Measurements from ENCODE around the gene PRELID2. TPM values are rescaled to one million over a fixed set of nuclear protein-coding genes. Genes with fewer than 3 reads are reported as not detected.

PRELID2 gene
- total and polyA plus RNA-seq, 2 donors (not counting 3 experiments of a cell fraction or from before 2014, with no cell fraction given), result 3.2 to 16.4 TPM

DNA sequence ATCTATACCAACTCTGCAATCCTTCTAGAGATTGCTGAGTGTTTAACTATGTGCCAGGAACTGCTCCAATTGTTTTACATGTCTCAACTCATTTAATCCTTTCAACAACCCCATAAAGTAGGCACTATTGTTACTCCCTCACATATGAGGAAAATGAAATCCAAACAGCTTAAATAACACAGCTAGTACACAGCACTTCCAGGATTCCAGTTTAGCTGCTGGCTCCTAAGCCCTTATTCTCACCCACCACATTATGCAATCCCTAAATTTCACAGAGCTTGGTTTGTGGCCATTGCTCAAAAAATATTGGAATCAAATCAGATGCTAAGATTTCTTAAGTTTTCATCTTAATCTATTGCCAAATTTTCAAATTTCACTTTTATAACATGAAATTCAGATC lies 84.9 kb downstream of the PRELID2 start:
- no peak overlapping the region for H3K4me2 ChIP-seq (ENCODE audit: insufficient read depth, low read length)
- ChIA-PET CTCF (interaction anchor here (1.4 kb wide), 1 partner anchor 32 kb away, joined by 5 read pairs; no protein-coding TSS in a partner anchor), POLR2A (no interaction called here)
- no peaks in the 10 kb centered on the region for H4K20me1 ChIP-seq (replicated peaks; ENCODE audit: control insufficient read depth, extremely low read depth, insufficient read depth, low read length)
- dilution Hi-C loops (cut with MboI; ENCODE audit: extremely low pct_ligation_motif_present, low sequenced_read_pairs), result no loop called here
- H3K4me3 ChIP-seq (replicated peaks in 1 of 3; ENCODE audit: insufficient read depth in 1 of 3, low read depth in 1 of 3, low read length in 3 of 3), result no peak overlapping the region
- no peak overlapping the region for H3K9ac ChIP-seq (replicated peaks; ENCODE audit: extremely low read depth, insufficient read depth, low read length)
- H3K4me1 ChIP-seq (ENCODE audit: control insufficient read depth, extremely low read depth, insufficient read depth, low read length), result peaks cover 27% of the 10 kb centered on the region
- no peaks in the 10 kb centered on the region for H3K79me2 ChIP-seq (ENCODE audit: control insufficient read depth, insufficient read depth, low read length)
- TF ChIP-seq, protein P1, sequence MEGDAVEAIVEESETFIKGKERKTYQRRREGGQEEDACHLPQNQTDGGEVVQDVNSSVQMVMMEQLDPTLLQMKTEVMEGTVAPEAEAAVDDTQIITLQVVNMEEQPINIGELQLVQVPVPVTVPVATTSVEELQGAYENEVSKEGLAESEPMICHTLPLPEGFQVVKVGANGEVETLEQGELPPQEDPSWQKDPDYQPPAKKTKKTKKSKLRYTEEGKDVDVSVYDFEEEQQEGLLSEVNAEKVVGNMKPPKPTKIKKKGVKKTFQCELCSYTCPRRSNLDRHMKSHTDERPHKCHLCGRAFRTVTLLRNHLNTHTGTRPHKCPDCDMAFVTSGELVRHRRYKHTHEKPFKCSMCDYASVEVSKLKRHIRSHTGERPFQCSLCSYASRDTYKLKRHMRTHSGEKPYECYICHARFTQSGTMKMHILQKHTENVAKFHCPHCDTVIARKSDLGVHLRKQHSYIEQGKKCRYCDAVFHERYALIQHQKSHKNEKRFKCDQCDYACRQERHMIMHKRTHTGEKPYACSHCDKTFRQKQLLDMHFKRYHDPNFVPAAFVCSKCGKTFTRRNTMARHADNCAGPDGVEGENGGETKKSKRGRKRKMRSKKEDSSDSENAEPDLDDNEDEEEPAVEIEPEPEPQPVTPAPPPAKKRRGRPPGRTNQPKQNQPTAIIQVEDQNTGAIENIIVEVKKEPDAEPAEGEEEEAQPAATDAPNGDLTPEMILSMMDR (IDR thresholded peaks at IDR 0.05; ENCODE audit: extremely low read depth in 1 of 2, insufficient read depth in 1 of 2, low read depth in 1 of 2, low read length in 2 of 2), result no peak
- TF ChIP-seq EZH2 (IDR thresholded peaks at IDR 0.05; ENCODE audit: borderline replicate concordance, low read depth, low read length, severe bottlenecking) (no peak), JUN (IDR thresholded peaks at IDR 0.05; ENCODE audit: borderline replicate concordance, insufficient read depth, insufficient read length, low read depth) (no peak), FOS (IDR thresholded peaks at IDR 0.05; ENCODE audit: borderline replicate concordance, insufficient read depth, low read length) (no peak), MYC (IDR thresholded peaks at IDR 0.05; ENCODE audit: low read depth, low read length) (no peak), GATA2 (IDR thresholded peaks at IDR 0.05; ENCODE audit: insufficient read depth, insufficient read length, low read depth, low read length) (no peak), POLR2A (IDR thresholded peaks at IDR 0.05; ENCODE audit: low read depth, low read length) (no peak)
- TF ChIP-seq, protein P2, sequence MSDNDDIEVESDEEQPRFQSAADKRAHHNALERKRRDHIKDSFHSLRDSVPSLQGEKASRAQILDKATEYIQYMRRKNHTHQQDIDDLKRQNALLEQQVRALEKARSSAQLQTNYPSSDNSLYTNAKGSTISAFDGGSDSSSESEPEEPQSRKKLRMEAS (IDR thresholded peaks at IDR 0.05; ENCODE audit: insufficient read depth, insufficient read length), result no peak
- no peaks in the 10 kb centered on the region for H3K9me1 ChIP-seq (replicated peaks; ENCODE audit: control insufficient read depth, extremely low read depth, insufficient read depth, low read length)
- no peaks in the 10 kb centered on the region for H3K9me3 ChIP-seq (replicated peaks; ENCODE audit: control insufficient read depth, insufficient read depth, low read length)
- no TSS peak for BruUV-seq (replicated peaks)
- intact Hi-C loops (cut with micrococcal nuclease), result no loop called here
- H3K27me3 ChIP-seq (ENCODE audit: control insufficient read depth in 2 of 2, insufficient read depth in 2 of 2, low read length in 2 of 2), result no peaks in the 10 kb centered on the region
- DNase-seq (ENCODE audit: low read depth, low spot score), result no peak
- no peak overlapping the region for H3K27ac ChIP-seq (ENCODE audit: insufficient read depth, low read depth, low read length)
- no peak overlapping the region for H2AFZ ChIP-seq (ENCODE audit: low read depth, low read length)
- no peaks in the 10 kb centered on the region for H3K36me3 ChIP-seq (ENCODE audit: control insufficient read depth in 2 of 2, extremely low read depth in 1 of 2, insufficient read depth in 2 of 2, low read length in 2 of 2)
- FAIRE-seq, result no peak
